GM12878 (cell line): ENCODE measurements around the gene SLC26A1. TPM values are rescaled to one million over a fixed set of nuclear protein-coding genes. Genes with fewer than 3 reads are reported as not detected.

ENCODE experiments used
- ATAC-seq: fragments of 200-7000 bp; cut with Tn5 transposase; 3 replicates; pipeline ENCODE4 v1.9.1; 2020; ENCODE audit warnings: mild to moderate bottlenecking, moderate library complexity
- BruUV-seq: library from RNA; stranded (reverse); fragments of 400-500 nt; replicated peaks from 2 replicates; lab custom pipeline; 2021; lab: Mats Ljungman, UMichigan
- CTCF ChIA-PET: fragments of 300-600 bp; sonication (Branson Sonifier 250); formaldehyde crosslinking; extraction: SDS; loops from one replicate; lab custom pipeline; 2021; ENCODE audit warnings: inconsistent platforms; lab: Yijun Ruan, JAX
- POLR2A ChIA-PET: fragments of 350-600 bp; formaldehyde crosslinking; extraction: SDS; loops from one replicate; lab custom pipeline; 2021; ENCODE audit warnings: inconsistent platforms; lab: Charles Lee
- RAD21 ChIA-PET: fragments of 300-600 bp; sonication (Branson Sonifier 250); formaldehyde crosslinking; loops from one replicate; lab custom pipeline; 2023; ENCODE audit warnings: antibody characterized with exemption; ENCODE audit not compliant: unreplicated experiment; lab: Charles Lee
- SMC1A ChIA-PET: fragments of 300-600 bp; sonication (Branson Sonifier 250); formaldehyde crosslinking; loops from one replicate; lab custom pipeline; 2023; ENCODE audit not compliant: unreplicated experiment, uncharacterized antibody; lab: Charles Lee
- DNase-seq: peaks from one replicate; pipeline ENCODE4 v3.0.0-alpha.2; 2011; ENCODE audit warnings: low read depth, low spot score
- FAIRE-seq: peaks from 3 replicates; lab custom pipeline; 2011; peaks lifted over from hg19 to GRCh38; lab: Jason Lieb, UNC
- H2AFZ ChIP-seq: 2 replicates; pipeline ENCODE4 v1.6.0; 2011; ENCODE audit warnings: low read depth, low read length, control low read depth; ENCODE audit not compliant: control insufficient read depth
- H3K27ac ChIP-seq: 2 replicates; pipeline ENCODE4 v1.5.1; 2011; ENCODE audit warnings: control low read depth; ENCODE audit not compliant: control insufficient read depth, insufficient read depth
- H3K27me3 ChIP-seq, 2 experiments: replicated peaks in 1 of 2; 2 replicates each; pipeline versions ENCODE4 v1.6.0 to v1.6.1; 2011; ENCODE audit warnings: low read length in 1 of 2; ENCODE audit not compliant: control insufficient read depth in 2 of 2, insufficient read depth in 2 of 2
- H3K36me3 ChIP-seq, 2 experiments: 2 replicates each; pipeline ENCODE4 v1.5.1; 2011; ENCODE audit warnings: low read length in 1 of 2; ENCODE audit not compliant: control insufficient read depth in 2 of 2, insufficient read depth in 2 of 2
- H3K4me1 ChIP-seq: 2 replicates; pipeline ENCODE4 v1.6.1; 2011; ENCODE audit warnings: mild to moderate bottlenecking, low read length, moderate library complexity, mixed read lengths; ENCODE audit not compliant: control insufficient read depth, insufficient read depth
- H3K4me2 ChIP-seq: 2 replicates; pipeline ENCODE4 v1.6.0; 2011; ENCODE audit warnings: control low read depth; ENCODE audit not compliant: control insufficient read depth, insufficient read depth
- H3K4me3 ChIP-seq: fragments of 200-600 bp; sonication (generic); 2 replicates; pipeline ENCODE4 v1.5.1; 2016
- H3K79me2 ChIP-seq: 2 replicates; pipeline ENCODE4 v1.6.0; 2011; ENCODE audit warnings: low read length; ENCODE audit not compliant: control insufficient read depth, insufficient read depth
- H3K9ac ChIP-seq: 2 replicates; pipeline ENCODE4 v1.8.0; 2011; ENCODE audit warnings: low read length, control low read depth, mixed read lengths; ENCODE audit not compliant: control insufficient read depth, insufficient read depth
- H3K9me3 ChIP-seq: replicated peaks from 3 replicates; pipeline ENCODE4 v1.5.1; 2011; ENCODE audit warnings: mild to moderate bottlenecking, low read length; ENCODE audit not compliant: control insufficient read depth, insufficient read depth
- H4K20me1 ChIP-seq: 2 replicates; pipeline ENCODE4 v1.6.0; 2011; ENCODE audit not compliant: control insufficient read depth, insufficient read depth
- MYC ChIP-seq: IDR thresholded peaks from 2 replicates; pipeline ENCODE4 v1.6.1; 2011; ENCODE audit warnings: mild to moderate bottlenecking, low read length, moderate library complexity, inconsistent platforms; ENCODE audit not compliant: insufficient read depth, insufficient replicate concordance, insufficient read length, severe bottlenecking
- PAX8 ChIP-seq: fragments of 450-650 bp; IDR thresholded peaks from 2 replicates; pipeline ENCODE4 v1.6.1; 2017; ENCODE audit warnings: mild to moderate bottlenecking, moderate library complexity
- PML ChIP-seq: IDR thresholded peaks from 2 replicates; pipeline ENCODE4 v1.6.1; 2012; ENCODE audit warnings: low read length, inconsistent platforms
- POLR2A ChIP-seq: IDR thresholded peaks from 2 replicates; pipeline ENCODE4 v1.6.1; 2011; ENCODE audit warnings: low read depth, mild to moderate bottlenecking, low read length
- POLR2AphosphoS2 ChIP-seq: IDR thresholded peaks from 2 replicates; pipeline ENCODE4 v1.6.1; 2011; ENCODE audit warnings: low read depth, mild to moderate bottlenecking, low read length, improper control_type of control experiment, moderate library complexity
- ZNF217 ChIP-seq: fragments of 450-650 bp; IDR thresholded peaks from 2 replicates; pipeline ENCODE4 v1.6.1; 2017; ENCODE audit warnings: antibody characterized with exemption, mild to moderate bottlenecking
- ZZZ3 ChIP-seq: IDR thresholded peaks from 2 replicates; pipeline ENCODE4 v1.6.1; 2011; ENCODE audit warnings: low read depth; ENCODE audit not compliant: control insufficient read depth, insufficient read length
- WGBS: methylation state at CpG from one replicate; pipeline ENCODE4 v1.1.6; 2016; ENCODE audit warnings: low lambda C conversion rate; ENCODE audit not compliant: insufficient replicate concordance, insufficient coverage; ENCODE audit errors: missing lambda C conversion rate; 5-methylcytosine and 5-hydroxymethylcytosine counted together
- in situ Hi-C: fragments of 300-500 bp; cut with MboI; formaldehyde crosslinking; loops from 9 replicates; pipeline ENCODE4 v1.14.3; 2018; ENCODE audit warnings: mixed read lengths
- intact Hi-C: fragments of 100-400 bp; cut with micrococcal nuclease; formaldehyde crosslinking; loops from one replicate; pipeline ENCODE4 v1.14.2; 2022; ENCODE audit not compliant: unreplicated experiment
- polyA plus RNA-seq, 11 experiments: library from polyadenylated mRNA; depleted of rRNA in 4 of 11; unstranded in 6 of 11; stranded (reverse) in 5 of 11; fragments of >200 nt; fragmentation: Nextera tagmentation in 4 of 11; fragmentation: Illumina TruSeq in 1 of 11; extraction: Ambion mirVana in 4 of 11; extraction: Trizol in 1 of 11; gene quantifications; 1 replicate in 1 of 11; 2 replicates in 10 of 11; pipeline versions ENCODE4 v1.2.1 to v1.2.3, GENCODE V29; 2011 to 2016; ENCODE audit warnings: inconsistent platforms in 2 of 11, missing spikeins in 2 of 11, low read depth in 1 of 11
- total RNA-seq, 4 experiments: library from RNA; depleted of rRNA in 3 of 4; stranded (reverse); fragments of >200 nt in 3 of 4; fragmentation: Illumina TruSeq in 1 of 4; extraction: Trizol in 1 of 4; gene quantifications; 2 replicates each; pipeline versions ENCODE4 v1.2.1 to v1.2.3, GENCODE V29; 2013 to 2021
- TF ChIP-seq, protein P1 (sequence below): IDR thresholded peaks from 2 replicates; pipeline ENCODE4 v1.6.1; 2012; ENCODE audit warnings: improper control_type of control experiment, low read depth, low read length; ENCODE audit not compliant: insufficient replicate concordance

The SLC26A1 gene
- total and polyA plus RNA-seq, 10 of the 15 experiments (the other 5 are each of a cell fraction or from before 2014, with no cell fraction given) = 0.05 to 0.96 (median 0.28) TPM; not detected in 5

DNA sequence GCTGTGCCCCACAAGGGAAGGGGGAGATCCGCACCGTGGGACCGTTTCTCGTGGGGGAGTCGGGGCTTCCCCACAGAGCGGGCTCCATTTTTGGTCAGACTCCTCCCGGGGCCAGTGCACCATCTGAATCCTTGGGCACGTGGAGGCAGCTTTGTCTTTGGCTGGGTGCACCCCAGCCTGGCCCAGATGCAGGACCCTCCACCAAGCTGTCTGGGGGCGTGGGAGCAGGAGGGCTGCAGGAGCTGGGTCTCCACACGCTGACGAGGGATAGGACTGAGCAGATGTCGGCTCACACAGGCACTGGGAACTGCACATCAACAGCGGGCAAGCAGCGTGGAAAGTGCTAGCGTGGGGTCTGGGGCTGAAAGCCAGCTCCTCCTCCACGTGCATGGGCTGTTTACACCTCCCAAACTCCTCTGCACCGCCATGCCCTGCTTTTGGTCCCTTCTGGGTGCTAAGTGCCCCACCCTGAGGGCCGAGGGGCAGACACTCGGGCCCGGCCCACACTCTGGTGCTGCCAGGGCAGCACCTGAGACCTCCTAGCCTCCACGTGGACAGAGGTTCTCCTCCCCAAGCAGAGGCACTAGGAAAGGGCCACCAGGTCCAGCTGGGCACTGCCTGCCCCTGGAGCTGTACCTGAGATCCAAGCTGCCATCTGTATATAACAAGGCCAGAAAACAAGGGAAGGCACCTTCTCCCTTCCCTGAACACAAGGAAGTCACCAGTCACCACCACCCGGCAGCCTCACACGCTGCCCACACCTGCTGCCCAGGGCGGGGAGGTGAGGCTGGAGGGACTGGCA, 33.7 kb downstream of the SLC26A1 start:
- BruUV-seq = no TSS peak
- Histone ChIP-seq H2AFZ (no peak overlapping the region), H3K36me3 (no peaks in the 10 kb centered on the region; a peak in 1 of 4 replicates), H3K27ac (no peak overlapping the region), H3K27me3 (no peaks in the 10 kb centered on the region), H3K9ac (no peak overlapping the region), H4K20me1 (no peaks in the 10 kb centered on the region), H3K79me2 (no peaks in the 10 kb centered on the region), H3K9me3 (no peaks in the 10 kb centered on the region), H3K4me2 (no peak overlapping the region), H3K4me1 (no peaks in the 10 kb centered on the region), H3K4me3 (no peak overlapping the region)
- ChIA-PET RAD21 (interaction anchor here (0.7 kb wide), 1 partner anchor 27 kb away, joined by 3 read pairs; the partner anchor contains the start of genes GAK and TMEM175), SMC1A (no interaction called here), POLR2A (interaction anchor here (0.6 kb wide), 1 partner anchor 24 kb away, joined by 5 read pairs; no protein-coding TSS in a partner anchor), CTCF (no interaction called here)
- in situ Hi-C loops = no loop called here
- TF ChIP-seq POLR2A = peak; percentile 23; the same call in 1 of the 2 replicates
- no peak for TF ChIP-seq MYC
- TF ChIP-seq POLR2AphosphoS2 = no peak
- TF ChIP-seq ZNF217 = no peak
- 85% methylated on average over 24 of the region's 24 CpGs for WGBS
- DNase-seq (no peak), FAIRE-seq (no peak), ATAC-seq (no peak)
- intact Hi-C loops = no loop called here

DNA sequence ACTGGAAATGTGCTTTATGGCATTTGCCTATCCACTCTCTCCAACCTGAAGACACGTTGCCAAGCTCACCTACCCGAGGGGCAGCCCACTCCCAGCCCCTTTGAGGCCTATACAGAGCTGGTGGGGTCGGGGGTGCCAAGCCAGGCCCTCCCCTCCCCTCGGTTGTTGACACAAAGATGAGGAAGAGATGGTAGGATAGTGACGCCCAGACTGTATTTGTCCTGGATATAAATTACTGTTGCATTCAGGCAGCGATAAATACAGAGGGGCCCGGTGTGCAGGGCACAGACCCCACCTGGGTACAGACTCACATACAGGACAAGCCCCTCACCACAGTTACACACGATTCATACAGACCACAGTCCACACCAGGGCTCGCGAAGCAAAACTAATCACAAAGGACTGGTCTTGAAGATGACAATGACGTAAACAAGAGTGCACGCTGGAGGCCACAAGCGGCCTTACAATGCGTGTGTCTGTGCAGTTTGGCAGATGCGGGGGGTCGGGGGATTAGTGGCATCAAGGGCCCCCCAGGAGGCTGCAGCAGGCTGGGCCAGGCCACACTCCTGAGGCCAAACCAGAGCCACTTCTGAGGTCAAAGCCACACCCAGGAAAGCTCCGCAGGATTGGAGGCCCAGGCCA, 34.4 kb downstream of the SLC26A1 start:
- Histone ChIP-seq H3K36me3 (no peaks in the 10 kb centered on the region; a peak in 1 of 4 replicates), H4K20me1 (no peaks in the 10 kb centered on the region), H3K4me1 (no peaks in the 10 kb centered on the region), H3K27ac (no peak overlapping the region), H2AFZ (no peak overlapping the region)
- no peak for FAIRE-seq
- CTCF ChIA-PET = no interaction called here
- RAD21 ChIA-PET = no interaction called here
- TF ChIP-seq PML (no peak), ZZZ3 (no peak), PAX8 (no peak)
- TF ChIP-seq, protein P1, sequence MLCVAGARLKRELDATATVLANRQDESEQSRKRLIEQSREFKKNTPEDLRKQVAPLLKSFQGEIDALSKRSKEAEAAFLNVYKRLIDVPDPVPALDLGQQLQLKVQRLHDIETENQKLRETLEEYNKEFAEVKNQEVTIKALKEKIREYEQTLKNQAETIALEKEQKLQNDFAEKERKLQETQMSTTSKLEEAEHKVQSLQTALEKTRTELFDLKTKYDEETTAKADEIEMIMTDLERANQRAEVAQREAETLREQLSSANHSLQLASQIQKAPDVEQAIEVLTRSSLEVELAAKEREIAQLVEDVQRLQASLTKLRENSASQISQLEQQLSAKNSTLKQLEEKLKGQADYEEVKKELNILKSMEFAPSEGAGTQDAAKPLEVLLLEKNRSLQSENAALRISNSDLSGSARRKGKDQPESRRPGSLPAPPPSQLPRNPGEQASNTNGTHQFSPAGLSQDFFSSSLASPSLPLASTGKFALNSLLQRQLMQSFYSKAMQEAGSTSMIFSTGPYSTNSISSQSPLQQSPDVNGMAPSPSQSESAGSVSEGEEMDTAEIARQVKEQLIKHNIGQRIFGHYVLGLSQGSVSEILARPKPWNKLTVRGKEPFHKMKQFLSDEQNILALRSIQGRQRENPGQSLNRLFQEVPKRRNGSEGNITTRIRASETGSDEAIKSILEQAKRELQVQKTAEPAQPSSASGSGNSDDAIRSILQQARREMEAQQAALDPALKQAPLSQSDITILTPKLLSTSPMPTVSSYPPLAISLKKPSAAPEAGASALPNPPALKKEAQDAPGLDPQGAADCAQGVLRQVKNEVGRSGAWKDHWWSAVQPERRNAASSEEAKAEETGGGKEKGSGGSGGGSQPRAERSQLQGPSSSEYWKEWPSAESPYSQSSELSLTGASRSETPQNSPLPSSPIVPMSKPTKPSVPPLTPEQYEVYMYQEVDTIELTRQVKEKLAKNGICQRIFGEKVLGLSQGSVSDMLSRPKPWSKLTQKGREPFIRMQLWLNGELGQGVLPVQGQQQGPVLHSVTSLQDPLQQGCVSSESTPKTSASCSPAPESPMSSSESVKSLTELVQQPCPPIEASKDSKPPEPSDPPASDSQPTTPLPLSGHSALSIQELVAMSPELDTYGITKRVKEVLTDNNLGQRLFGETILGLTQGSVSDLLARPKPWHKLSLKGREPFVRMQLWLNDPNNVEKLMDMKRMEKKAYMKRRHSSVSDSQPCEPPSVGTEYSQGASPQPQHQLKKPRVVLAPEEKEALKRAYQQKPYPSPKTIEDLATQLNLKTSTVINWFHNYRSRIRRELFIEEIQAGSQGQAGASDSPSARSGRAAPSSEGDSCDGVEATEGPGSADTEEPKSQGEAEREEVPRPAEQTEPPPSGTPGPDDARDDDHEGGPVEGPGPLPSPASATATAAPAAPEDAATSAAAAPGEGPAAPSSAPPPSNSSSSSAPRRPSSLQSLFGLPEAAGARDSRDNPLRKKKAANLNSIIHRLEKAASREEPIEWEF = no peak
- TF ChIP-seq, all 136 proteins: peak for 0
- H3K4me2 ChIP-seq = no peak overlapping the region
- no TSS peak for BruUV-seq
- H3K9me3 ChIP-seq = no peaks in the 10 kb centered on the region
- H3K27me3 ChIP-seq = no peaks in the 10 kb centered on the region
- no peak for DNase-seq
- no peak overlapping the region for H3K9ac ChIP-seq
- ChIA-PET SMC1A (no interaction called here), POLR2A (no interaction called here)
- H3K4me3 ChIP-seq = no peak overlapping the region
- 69% methylated on average over 17 of the region's 17 CpGs for WGBS
- intact Hi-C loops (no loop called here), in situ Hi-C loops (no loop called here)
- no peaks in the 10 kb centered on the region for H3K79me2 ChIP-seq
- ATAC-seq = no peak
